Loucy (cell line): ENCODE results near the gene PARVA.

Source experiments
- CTCF ChIP-seq: fragments of 200-600 bp; sonication (generic); conservative IDR thresholded peaks from 2 replicates; pipeline ENCODE4 v1.5.1; 2014; ENCODE audit warnings: mild to moderate bottlenecking, antibody characterized with exemption, low read length
- EZH2phosphoT487 ChIP-seq: fragments of 200-600 bp; IDR thresholded peaks from 2 replicates; pipeline ENCODE4 v1.6.1; 2018; ENCODE audit warnings: antibody characterized with exemption, mild to moderate bottlenecking, moderate library complexity, borderline replicate concordance

DNA sequence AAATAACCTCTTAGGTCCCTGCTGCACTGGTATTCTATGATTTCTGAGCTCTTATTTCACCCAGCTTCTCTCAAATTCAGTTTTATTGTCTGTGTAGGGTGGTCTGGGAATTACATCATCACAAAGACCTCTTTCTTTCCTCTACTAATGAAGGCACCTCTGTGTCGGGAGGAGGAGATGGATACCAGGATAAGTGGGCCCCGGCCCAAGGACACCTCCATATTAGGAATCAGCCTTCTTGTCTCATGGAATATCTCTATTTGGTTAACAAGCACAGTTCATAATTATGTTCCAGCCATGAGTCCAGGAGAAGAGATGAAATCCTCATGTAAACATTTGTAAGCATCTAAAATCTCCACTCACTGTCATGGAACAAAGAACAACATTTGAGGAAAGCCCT is 9.4 kb downstream of the PARVA start:
- TF ChIP-seq CTCF, result no peak
- TF ChIP-seq EZH2phosphoT487, result no peak
